ENCODE results near the gene COPRS. TPM values are rescaled to one million over a fixed set of nuclear protein-coding genes. Genes with fewer than 3 reads are reported as not detected.

Gene COPRS
- total and polyA plus RNA-seq, 2 experiments from 2014 or later = 51.5 to 62.6 TPM

DNA sequence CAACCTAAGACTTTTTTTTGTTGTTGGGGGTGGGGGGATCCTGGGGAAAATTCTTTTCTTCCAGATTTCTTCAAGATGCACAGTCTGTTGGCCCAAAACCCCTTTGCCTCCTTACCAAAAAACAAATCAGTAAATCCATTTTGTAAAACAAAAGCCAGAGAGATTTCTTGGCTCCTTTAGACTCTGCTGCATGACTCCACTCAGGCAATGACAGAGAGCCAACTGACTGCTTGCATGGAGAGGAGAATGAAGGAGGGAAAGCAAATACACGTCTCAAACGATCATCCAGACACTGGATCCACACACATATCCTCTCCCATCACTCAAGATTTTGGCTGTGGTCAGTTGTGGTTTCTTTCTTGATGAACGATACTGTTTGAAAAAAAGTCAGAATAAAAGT lies 13.8 kb downstream of the COPRS start:
- Histone ChIP-seq H3K36me3 (ENCODE audit: insufficient read depth) (no peaks in the 10 kb centered on the region), H4K20me1 (replicated peaks; ENCODE audit: insufficient read depth) (no peaks in the 10 kb centered on the region), H3K9me2 (ENCODE audit: insufficient read depth) (no peaks in the 10 kb centered on the region), H3F3A (replicated peaks; ENCODE audit: low read depth) (0 out of 2 replicates have a peak, but pooled peaks cover 5% of the 10 kb centered on the region), H3K27me3 (ENCODE audit: insufficient read depth) (no peaks in the 10 kb centered on the region), H2AFZ (no peak overlapping the region), H3K4me2 (no peak overlapping the region), H3K27ac (ENCODE audit: low read depth) (no peak overlapping the region), H3K79me2 (replicated peaks; ENCODE audit: insufficient read depth) (no peaks in the 10 kb centered on the region), H3K4me1 (ENCODE audit: insufficient read depth) (no peaks in the 10 kb centered on the region), H3K4me3 (no peak overlapping the region)
- Mint-ChIP-seq H3K4me1 (no peaks in the 10 kb centered on the region), H3K9me3 (no peaks in the 10 kb centered on the region), H3K4me3 (no peak overlapping the region), H3K36me3 (ENCODE audit: low read depth) (no peaks in the 10 kb centered on the region), H3K27me3 (ENCODE audit: insufficient read depth, low read depth, poor library complexity) (peaks cover 2% of the 10 kb centered on the region), H3K27ac (no peak overlapping the region)
- ATAC-seq = no peak
- no peak for DNase-seq (ENCODE audit: low spot score)
- TF ChIP-seq, protein P1, sequence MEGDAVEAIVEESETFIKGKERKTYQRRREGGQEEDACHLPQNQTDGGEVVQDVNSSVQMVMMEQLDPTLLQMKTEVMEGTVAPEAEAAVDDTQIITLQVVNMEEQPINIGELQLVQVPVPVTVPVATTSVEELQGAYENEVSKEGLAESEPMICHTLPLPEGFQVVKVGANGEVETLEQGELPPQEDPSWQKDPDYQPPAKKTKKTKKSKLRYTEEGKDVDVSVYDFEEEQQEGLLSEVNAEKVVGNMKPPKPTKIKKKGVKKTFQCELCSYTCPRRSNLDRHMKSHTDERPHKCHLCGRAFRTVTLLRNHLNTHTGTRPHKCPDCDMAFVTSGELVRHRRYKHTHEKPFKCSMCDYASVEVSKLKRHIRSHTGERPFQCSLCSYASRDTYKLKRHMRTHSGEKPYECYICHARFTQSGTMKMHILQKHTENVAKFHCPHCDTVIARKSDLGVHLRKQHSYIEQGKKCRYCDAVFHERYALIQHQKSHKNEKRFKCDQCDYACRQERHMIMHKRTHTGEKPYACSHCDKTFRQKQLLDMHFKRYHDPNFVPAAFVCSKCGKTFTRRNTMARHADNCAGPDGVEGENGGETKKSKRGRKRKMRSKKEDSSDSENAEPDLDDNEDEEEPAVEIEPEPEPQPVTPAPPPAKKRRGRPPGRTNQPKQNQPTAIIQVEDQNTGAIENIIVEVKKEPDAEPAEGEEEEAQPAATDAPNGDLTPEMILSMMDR (conservative IDR thresholded peaks at IDR 0.05; ENCODE audit: low read depth in 2 of 2) = no peak
- TF ChIP-seq NANOG (IDR thresholded peaks at IDR 0.05; ENCODE audit: borderline replicate concordance) = no peak
- TF ChIP-seq EZH2phosphoT487 (IDR thresholded peaks at IDR 0.05; ENCODE audit: unreplicated experiment) = no peak

DNA sequence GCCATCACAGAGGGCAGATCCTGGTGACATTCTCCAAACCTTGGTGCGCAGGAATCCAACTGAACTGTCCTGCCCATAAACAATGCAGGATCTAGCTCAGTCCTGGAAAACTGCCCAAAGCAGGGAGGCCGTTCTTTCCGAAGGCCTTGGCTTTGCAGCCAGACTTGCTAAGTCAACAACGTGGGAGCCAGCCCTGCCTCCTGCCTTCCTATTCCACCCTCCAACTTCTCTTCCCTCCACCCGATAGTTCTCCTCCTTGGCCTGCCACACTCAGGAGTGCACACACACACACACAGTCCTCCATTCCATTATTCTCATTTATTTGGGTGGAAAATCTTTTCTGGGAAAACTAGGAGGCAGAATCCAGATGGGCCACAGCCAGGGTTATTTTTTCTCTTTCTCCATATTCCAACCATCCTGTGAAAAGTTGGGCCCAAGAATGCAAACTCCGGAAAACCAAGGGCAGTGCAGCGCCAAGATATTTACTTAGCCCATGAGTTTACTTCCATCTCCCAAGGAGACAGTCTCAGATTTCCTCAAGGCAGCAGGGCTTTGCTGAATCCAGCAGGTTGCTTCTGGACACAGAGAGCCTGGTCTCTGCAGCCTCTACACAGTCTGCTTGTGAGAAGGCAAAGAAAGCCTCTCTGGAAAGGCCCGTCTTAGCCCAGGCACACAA lies 15.8 kb downstream of the COPRS start:
- no peak for ATAC-seq
- Histone ChIP-seq H3K36me3 (ENCODE audit: insufficient read depth) (no peaks in the 10 kb centered on the region), H2AFZ (no peak overlapping the region), H3K9me2 (ENCODE audit: insufficient read depth) (no peaks in the 10 kb centered on the region), H3K27me3 (ENCODE audit: insufficient read depth) (no peaks in the 10 kb centered on the region), H3K79me2 (replicated peaks; ENCODE audit: insufficient read depth) (no peaks in the 10 kb centered on the region), H3K4me2 (no peak overlapping the region), H3K4me3 (no peak overlapping the region), H3K4me1 (ENCODE audit: insufficient read depth) (no peaks in the 10 kb centered on the region), H3K27ac (ENCODE audit: low read depth) (no peak overlapping the region), H3F3A (replicated peaks; ENCODE audit: low read depth) (0 out of 2 replicates have a peak, but pooled peaks cover 5% of the 10 kb centered on the region), H4K20me1 (replicated peaks; ENCODE audit: insufficient read depth) (no peaks in the 10 kb centered on the region)
- Mint-ChIP-seq H3K9me3 (no peaks in the 10 kb centered on the region), H3K36me3 (ENCODE audit: low read depth) (no peaks in the 10 kb centered on the region), H3K27ac (no peak overlapping the region), H3K27me3 (ENCODE audit: insufficient read depth, low read depth, poor library complexity) (peaks cover 7% of the 10 kb centered on the region), H3K4me1 (no peaks in the 10 kb centered on the region), H3K4me3 (no peak overlapping the region)
- no peak for DNase-seq (ENCODE audit: low spot score)
- TF ChIP-seq CREB1 (CRISPR knock-in tag; IDR thresholded peaks at IDR 0.05; ENCODE audit: low read depth) = no peak
- TF ChIP-seq, protein P2, sequence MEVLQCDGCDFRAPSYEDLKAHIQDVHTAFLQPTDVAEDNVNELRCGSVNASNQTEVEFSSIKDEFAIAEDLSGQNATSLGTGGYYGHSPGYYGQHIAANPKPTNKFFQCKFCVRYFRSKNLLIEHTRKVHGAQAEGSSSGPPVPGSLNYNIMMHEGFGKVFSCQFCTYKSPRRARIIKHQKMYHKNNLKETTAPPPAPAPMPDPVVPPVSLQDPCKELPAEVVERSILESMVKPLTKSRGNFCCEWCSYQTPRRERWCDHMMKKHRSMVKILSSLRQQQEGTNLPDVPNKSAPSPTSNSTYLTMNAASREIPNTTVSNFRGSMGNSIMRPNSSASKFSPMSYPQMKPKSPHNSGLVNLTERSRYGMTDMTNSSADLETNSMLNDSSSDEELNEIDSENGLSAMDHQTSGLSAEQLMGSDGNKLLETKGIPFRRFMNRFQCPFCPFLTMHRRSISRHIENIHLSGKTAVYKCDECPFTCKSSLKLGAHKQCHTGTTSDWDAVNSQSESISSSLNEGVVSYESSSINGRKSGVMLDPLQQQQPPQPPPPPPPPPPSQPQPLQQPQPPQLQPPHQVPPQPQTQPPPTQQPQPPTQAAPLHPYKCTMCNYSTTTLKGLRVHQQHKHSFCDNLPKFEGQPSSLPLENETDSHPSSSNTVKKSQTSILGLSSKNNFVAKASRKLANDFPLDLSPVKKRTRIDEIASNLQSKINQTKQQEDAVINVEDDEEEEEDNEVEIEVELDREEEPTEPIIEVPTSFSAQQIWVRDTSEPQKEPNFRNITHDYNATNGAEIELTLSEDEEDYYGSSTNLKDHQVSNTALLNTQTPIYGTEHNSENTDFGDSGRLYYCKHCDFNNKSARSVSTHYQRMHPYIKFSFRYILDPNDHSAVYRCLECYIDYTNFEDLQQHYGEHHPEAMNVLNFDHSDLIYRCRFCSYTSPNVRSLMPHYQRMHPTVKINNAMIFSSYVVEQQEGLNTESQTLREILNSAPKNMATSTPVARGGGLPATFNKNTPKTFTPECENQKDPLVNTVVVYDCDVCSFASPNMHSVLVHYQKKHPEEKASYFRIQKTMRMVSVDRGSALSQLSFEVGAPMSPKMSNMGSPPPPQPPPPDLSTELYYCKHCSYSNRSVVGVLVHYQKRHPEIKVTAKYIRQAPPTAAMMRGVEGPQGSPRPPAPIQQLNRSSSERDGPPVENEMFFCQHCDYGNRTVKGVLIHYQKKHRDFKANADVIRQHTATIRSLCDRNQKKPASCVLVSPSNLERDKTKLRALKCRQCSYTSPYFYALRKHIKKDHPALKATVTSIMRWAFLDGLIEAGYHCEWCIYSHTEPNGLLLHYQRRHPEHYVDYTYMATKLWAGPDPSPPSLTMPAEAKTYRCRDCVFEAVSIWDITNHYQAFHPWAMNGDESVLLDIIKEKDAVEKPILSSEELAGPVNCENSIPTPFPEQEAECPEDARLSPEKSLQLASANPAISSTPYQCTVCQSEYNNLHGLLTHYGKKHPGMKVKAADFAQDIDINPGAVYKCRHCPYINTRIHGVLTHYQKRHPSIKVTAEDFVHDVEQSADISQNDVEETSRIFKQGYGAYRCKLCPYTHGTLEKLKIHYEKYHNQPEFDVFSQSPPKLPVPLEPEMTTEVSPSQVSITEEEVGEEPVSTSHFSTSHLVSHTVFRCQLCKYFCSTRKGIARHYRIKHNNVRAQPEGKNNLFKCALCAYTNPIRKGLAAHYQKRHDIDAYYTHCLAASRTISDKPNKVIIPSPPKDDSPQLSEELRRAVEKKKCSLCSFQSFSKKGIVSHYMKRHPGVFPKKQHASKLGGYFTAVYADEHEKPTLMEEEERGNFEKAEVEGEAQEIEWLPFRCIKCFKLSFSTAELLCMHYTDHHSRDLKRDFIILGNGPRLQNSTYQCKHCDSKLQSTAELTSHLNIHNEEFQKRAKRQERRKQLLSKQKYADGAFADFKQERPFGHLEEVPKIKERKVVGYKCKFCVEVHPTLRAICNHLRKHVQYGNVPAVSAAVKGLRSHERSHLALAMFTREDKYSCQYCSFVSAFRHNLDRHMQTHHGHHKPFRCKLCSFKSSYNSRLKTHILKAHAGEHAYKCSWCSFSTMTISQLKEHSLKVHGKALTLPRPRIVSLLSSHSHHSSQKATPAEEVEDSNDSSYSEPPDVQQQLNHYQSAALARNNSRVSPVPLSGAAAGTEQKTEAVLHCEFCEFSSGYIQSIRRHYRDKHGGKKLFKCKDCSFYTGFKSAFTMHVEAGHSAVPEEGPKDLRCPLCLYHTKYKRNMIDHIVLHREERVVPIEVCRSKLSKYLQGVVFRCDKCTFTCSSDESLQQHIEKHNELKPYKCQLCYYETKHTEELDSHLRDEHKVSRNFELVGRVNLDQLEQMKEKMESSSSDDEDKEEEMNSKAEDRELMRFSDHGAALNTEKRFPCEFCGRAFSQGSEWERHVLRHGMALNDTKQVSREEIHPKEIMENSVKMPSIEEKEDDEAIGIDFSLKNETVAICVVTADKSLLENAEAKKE (CRISPR knock-in tag; IDR thresholded peaks at IDR 0.05) = no peak

All from GM23338 (cell line).